GM18907 (cell line): ENCODE measurements around the gene PPP2R2D.
A peak's percentile ranks its signal among the peaks of the same experiment; 100 is the strongest.
"Not testable (repeated sequence)": the region's sequence is repeated elsewhere in the genome, so short reads cannot be mapped to it uniquely, and the experiment has no call there.

ENCODE experiments used
- ATAC-seq: cut with Tn5 transposase; IDR thresholded peaks from one replicate; pipeline ENCODE4 v1.9.1; 2021; ENCODE audit warnings: mild to moderate bottlenecking, moderate library complexity; ENCODE audit not compliant: unreplicated experiment

The PPP2R2D gene

DNA sequence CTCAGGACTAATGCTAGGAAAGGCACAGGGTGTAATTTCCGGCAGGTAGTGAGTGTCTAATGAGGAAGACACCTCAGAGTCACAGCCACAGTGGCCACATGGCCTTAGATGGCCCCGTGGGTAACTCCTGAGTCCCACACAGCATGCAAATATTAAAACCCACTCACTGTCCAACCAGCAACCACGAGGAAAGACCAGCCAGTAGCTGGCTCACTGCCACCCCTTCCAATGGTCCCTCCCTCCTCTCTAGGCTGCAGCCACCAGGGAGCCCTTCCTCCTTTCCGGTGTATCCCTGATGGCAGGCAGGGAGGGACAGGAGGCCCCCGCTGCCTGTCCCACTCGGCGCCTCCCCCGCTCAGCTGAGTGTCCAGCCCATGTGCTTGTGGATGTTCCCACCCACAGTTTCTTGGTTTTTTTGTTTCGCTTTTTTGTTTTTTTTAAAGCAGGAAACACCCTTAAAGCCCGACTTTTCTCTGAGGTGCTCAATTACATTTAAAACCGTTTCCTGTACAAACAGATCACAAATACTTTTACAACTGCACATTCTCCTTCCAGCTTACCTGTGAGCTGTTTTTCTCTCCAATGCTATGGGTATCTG, 71.8 kb downstream of the PPP2R2D start:
- no peak for ATAC-seq

GRCh38 chr10:131973160-131973951, 72.5 kb downstream of the PPP2R2D start:
- ATAC-seq = no peak

DNA sequence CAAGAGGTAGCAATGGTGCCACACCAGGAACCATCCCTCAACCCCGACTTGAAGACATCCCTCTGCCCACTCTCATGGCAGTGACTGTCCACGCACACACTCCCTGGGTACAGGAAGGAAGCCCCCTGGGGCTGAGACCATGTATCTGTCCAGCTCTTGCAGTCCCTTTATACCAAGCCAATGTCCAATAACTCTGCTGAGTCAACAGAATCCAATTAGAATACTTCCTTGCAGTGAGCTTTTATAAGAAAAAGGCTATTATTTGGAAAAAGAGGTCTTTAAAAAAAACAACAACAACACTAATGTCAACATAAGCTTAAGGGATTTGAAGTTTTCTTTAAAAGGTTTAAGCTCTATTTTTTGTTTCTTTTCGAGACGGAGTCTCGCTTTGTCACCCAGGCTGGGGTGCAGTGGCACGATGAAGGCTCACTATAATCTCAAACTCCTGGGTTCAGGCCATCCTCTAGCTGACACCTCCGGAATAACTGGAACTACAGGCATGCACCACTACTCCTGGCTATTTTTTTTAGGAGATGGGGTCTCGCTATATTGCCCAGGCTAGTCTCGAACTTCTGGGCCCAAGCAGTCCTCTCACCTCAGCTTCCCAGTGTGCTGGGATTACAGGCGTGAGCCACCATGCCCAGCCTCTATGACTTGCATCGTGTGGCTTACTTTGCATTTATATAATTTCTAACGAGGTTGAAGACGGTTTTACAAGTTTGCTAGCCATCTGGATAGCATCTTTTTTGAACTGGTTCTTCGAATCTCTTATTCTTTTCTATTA, 73.4 kb downstream of the PPP2R2D start:
- no peak for ATAC-seq

DNA sequence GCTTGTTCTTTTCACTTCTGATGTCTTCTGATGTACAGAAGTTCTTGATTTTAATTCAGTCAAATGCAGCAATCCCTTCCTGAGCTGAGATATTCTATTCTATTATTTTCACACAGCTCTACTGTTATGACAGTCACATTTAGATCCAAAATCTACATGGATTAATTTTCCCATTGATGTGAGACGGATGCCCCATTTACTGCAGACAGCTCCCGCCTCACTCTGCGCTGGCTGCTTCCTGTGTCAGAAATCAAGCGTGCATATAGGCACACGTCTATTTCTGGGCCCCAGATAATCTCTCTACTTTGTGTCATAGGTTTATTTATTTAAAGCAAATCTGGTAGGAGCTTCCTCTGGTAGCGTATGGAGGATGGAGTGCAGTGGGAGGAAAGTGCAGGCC, 74.2 kb downstream of the PPP2R2D start:
- ATAC-seq = no peak

GRCh38 chr10:131975796-131976195, 75.0 kb downstream of the PPP2R2D start:
- ATAC-seq = no peak

DNA sequence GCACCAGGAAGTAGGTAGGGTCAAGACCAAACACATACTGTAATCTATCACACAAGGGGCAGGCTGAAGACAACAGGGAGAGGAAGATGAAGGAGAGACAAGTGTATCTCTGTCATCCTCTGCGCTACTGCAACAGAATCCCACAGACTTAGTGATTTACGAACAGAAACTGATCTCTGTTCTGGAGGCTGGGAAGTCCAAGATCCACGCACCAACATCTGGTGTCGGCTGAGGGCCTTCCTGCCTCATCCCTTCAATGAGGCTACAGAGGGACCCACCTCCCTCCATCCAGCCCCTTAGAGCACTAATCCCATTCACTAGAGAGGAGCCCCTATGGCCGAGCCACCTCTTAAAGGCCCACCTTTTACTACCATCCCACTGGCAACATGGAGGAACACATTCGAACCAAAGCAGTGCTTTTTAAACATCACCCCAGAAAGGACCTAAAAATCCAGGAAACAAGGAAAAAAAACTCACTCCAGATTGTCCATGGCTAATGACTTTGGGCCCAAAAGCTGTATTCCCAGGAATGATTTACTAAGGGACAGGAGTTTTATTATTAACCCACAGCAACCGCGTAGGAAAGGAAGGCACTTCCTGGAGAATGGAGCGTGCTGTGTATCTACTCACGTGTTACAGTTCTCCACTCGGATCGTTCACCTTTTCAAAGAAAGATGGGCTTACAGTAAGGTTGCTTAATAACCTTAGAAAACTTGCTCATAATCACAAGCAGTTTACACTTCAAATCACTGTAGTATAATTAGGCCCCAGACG, 76.7 kb downstream of the PPP2R2D start:
- no peak for ATAC-seq

- ATAC-seq = no peak
Measured at GRCh38 chr10:131978366-131978765, 77.6 kb downstream of the PPP2R2D start.

- ATAC-seq = no peak
Measured at GRCh38 chr10:131978851-131979250, 78.0 kb downstream of the PPP2R2D start.

GRCh38 chr10:131979336-131979735, 78.5 kb downstream of the PPP2R2D start:
- ATAC-seq = no peak

GRCh38 chr10:131979821-131980270, 79.0 kb downstream of the PPP2R2D start:
- ATAC-seq = no peak

GRCh38 chr10:131980321-131980720, 79.5 kb downstream of the PPP2R2D start:
- ATAC-seq = no peak

DNA sequence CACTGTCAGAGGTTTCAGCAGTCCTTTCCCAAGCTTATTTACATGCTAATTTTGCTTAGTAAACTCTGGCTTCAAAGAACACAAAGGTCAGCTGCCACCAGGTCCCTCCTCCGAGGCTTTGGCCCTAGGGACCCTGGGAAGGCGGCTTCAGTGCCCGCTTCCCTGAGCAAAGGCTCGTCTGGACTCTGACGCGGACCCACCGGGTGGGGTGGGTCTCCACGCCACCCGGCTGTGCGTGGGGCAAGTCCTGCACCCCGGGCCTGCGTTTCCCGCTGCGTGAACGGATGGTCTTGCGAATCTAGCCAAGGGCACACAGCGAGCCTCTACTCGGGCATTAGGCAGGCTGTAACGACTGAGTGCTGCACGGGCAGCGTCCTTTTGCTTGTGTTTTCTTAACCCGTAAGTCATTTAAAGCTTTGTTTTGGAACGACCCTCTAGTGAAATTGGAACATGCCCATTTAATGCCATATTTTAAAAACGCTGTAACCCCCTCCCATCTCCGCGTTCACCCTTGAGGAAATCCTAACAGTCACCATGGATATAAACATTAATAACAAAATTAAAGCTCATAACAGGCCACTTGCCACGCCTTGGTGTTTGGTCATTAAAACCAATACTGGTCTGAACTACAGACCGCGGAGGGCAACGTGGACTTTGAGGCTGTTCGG, 80.1 kb downstream of the PPP2R2D start:
- no peak for ATAC-seq

GRCh38 chr10:131981429-131982184, 80.8 kb downstream of the PPP2R2D start, which contains the start of gene BNIP3:
Gene BNIP3 (minus strand): TSS chr10:131981923. CDS start chr10:131981806, 117 bp downstream.
- peak; percentile 89 for ATAC-seq

- peak; percentile 36 for ATAC-seq
Measured at GRCh38 chr10:131982185-131982756, 81.5 kb downstream of the PPP2R2D start.

- no peak for ATAC-seq
Measured at GRCh38 chr10:131982796-131983195, 82.0 kb downstream of the PPP2R2D start.

DNA sequence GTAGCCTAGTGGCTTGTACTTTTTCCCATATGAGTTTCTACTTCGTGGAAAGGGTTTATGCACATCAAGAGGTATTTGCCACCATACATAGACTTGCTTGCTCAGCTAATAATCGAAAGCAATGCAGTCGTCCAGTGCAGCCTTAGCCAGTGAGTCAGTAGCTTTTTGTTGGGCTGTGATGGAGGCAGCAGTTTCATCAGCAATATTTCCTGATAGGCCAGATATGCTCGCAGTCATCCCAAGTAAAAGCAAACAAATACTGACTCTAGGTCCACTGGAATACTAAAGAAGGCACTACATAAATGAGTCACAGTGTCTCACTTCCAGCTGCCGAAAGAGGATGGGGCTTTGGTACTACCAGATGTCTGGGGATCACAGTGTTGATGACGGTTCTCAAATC, 83.0 kb downstream of the PPP2R2D start:
- ATAC-seq = no peak

DNA sequence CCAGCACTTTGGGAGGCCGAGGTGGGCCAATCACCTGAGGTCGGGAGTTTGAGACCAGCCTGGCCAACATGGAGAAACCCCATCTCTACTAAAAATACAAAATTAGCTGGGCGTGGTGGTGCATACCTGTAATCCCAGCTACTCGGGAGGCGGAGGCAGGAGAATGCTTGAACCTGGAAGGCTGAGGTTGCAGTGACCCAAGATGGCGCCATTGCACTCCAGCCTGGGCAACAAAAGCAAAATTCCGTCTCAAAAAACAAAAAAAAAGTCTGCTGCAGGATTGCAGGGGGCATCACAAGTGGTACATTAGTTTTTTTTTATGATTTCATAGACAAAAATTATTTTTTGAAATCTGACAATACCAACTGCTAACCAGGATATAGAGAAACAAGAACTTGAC, 86.0 kb downstream of the PPP2R2D start:
- not testable (repeated sequence) for ATAC-seq

DNA sequence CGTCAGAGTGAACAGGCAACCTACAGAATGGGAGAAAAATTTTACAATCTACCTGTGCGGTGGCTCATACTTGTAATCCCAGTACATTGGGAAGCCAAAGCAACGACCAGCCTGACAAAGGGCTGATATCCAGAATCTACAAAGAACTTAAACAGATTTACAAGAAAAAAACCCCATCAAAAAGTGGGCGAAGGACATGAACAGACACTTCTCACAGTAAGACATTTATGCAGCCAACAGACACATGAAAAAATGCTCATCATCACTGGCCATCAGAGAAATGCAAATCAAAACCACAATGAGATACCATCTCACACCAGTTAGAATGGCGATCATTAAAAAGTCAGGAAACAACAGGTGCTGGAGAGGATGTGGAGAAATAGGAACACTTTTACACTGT, 86.5 kb downstream of the PPP2R2D start:
- not testable (repeated sequence) for ATAC-seq

- not testable (repeated sequence) for ATAC-seq
Measured at GRCh38 chr10:131987786-131988185, 87.0 kb downstream of the PPP2R2D start.
